GM19035 (cell line): ENCODE results near the gene P4HA3.

ENCODE experiments used
- ATAC-seq: cut with Tn5 transposase; IDR thresholded peaks from one replicate; pipeline ENCODE4 v1.9.1; 2021; ENCODE audit not compliant: unreplicated experiment

P4HA3 gene

GRCh38 chr11:74268456-74268855 lies 43.0 kb downstream of the P4HA3 start:
- no peak for ATAC-seq

GRCh38 chr11:74267014-74267413 lies 44.4 kb downstream of the P4HA3 start:
- no peak for ATAC-seq

- ATAC-seq = no peak
Measured at GRCh38 chr11:74265256-74265655, 46.2 kb downstream of the P4HA3 start.

- no peak for ATAC-seq
Measured at GRCh38 chr11:74262725-74263124, 48.7 kb downstream of the P4HA3 start.

GRCh38 chr11:74257959-74258553 lies 53.4 kb downstream of the P4HA3 start:
- ATAC-seq = no peak

GRCh38 chr11:74256378-74257133 lies 54.9 kb downstream of the P4HA3 start:
- ATAC-seq = no peak

GRCh38 chr11:74255741-74256375 lies 55.6 kb downstream of the P4HA3 start:
- ATAC-seq = no peak

- ATAC-seq = no peak
Measured at GRCh38 chr11:74253361-74253760, 58.1 kb downstream of the P4HA3 start.

GRCh38 chr11:74249496-74249895 lies 61.9 kb downstream of the P4HA3 start:
- ATAC-seq = no peak

- ATAC-seq = no peak
Measured at GRCh38 chr11:74248469-74248868, 63.0 kb downstream of the P4HA3 start.

GRCh38 chr11:74238243-74238642 lies 73.2 kb downstream of the P4HA3 start:
- ATAC-seq = no peak

- ATAC-seq = no peak
Measured at GRCh38 chr11:74237541-74237940, 73.9 kb downstream of the P4HA3 start.

- no peak for ATAC-seq
Measured at GRCh38 chr11:74235121-74235520, 76.3 kb downstream of the P4HA3 start.

GRCh38 chr11:74233683-74234082 lies 77.8 kb downstream of the P4HA3 start:
- ATAC-seq = no peak

GRCh38 chr11:74232311-74232950 lies 79.0 kb downstream of the P4HA3 start:
- ATAC-seq = no peak

GRCh38 chr11:74226907-74227306 lies 84.5 kb downstream of the P4HA3 start:
- no peak for ATAC-seq

GRCh38 chr11:74225565-74225964 lies 85.9 kb downstream of the P4HA3 start:
- no peak for ATAC-seq

- no peak for ATAC-seq
Measured at GRCh38 chr11:74221816-74222215, 89.6 kb downstream of the P4HA3 start.

- ATAC-seq = no peak
Measured at GRCh38 chr11:74220376-74220775, 91.1 kb downstream of the P4HA3 start.
